ENCODE data around the gene LDHB.
"Not testable (repeated sequence)": the region's sequence is repeated elsewhere in the genome, so short reads cannot be mapped to it uniquely, and the experiment has no call there.

Gene LDHB

GRCh38 chr12:21604245-21605101 lies 53.2 kb downstream of the LDHB start, which contains the start of gene GYS2:
Gene GYS2, minus strand, starts transcription at chr12:21604847. Its CDS starts 255 bp downstream, at chr12:21604592.
- DNase-seq: no peak

GRCh38 chr12:21602774-21603173 lies 54.9 kb downstream of the LDHB start:
- no peak for DNase-seq

- DNase-seq: no peak
Observed at GRCh38 chr12:21600196-21600595, 57.4 kb downstream of the LDHB start.

- no peak for DNase-seq
Observed at GRCh38 chr12:21599143-21599999, 58.3 kb downstream of the LDHB start.

- DNase-seq: no peak
Observed at GRCh38 chr12:21598651-21599050, 59.0 kb downstream of the LDHB start.

GRCh38 chr12:21595356-21595755 lies 62.3 kb downstream of the LDHB start:
- DNase-seq: not testable (repeated sequence)

GRCh38 chr12:21585485-21585884 lies 72.2 kb downstream of the LDHB start:
- DNase-seq: no peak
